HCT116 (cell line): Measurements from ENCODE around the gene SPATA33. TPM values are rescaled to one million over a fixed set of nuclear protein-coding genes. Genes with fewer than 3 reads are reported as not detected.

Source experiments
- ATAC-seq: fragments of 200-7000 bp; cut with Tn5 transposase; 2 replicates; pipeline ENCODE4 v1.9.1; 2020; ENCODE audit warnings: mild to moderate bottlenecking, moderate library complexity
- BruUV-seq: library from RNA; stranded (reverse); fragments of 400-500 nt; replicated peaks from 2 replicates; lab custom pipeline; 2021; lab: Mats Ljungman, UMichigan
- CTCF ChIA-PET: fragments of 300-600 bp; sonication (Branson Sonifier 250); formaldehyde crosslinking; loops from one replicate; lab custom pipeline; 2021; ENCODE audit warnings: antibody characterized with exemption; lab: Charles Lee
- POLR2A ChIA-PET: fragments of 300-600, 350-600 bp; sonication (Branson Sonifier 250); formaldehyde crosslinking; loops from one replicate; lab custom pipeline; 2021; ENCODE audit warnings: antibody characterized with exemption; lab: Charles Lee
- RAD21 ChIA-PET, 2 experiments: fragments of 300-600 bp; sonication (Branson Sonifier 250); formaldehyde crosslinking; loops; one replicate each; lab custom pipeline; 2023; ENCODE audit warnings: low total read pairs in 2 of 2; ENCODE audit not compliant: uncharacterized antibody in 2 of 2, unreplicated experiment in 2 of 2, low non-redundant PET in 1 of 2; lab: Charles Lee
- DNase-seq: peaks from one replicate; pipeline ENCODE4 v3.0.0-alpha.2; 2010; ENCODE audit warnings: low read depth, low spot score
- H2AFZ ChIP-seq: fragments of 200-600 bp; shearing (Covaris generic), sonication (generic); 2 replicates; pipeline ENCODE4 v1.6.1; 2017; ENCODE audit warnings: low read depth, mixed run types, mixed read lengths, antibody characterized with exemption, low read length; ENCODE audit not compliant: poor library complexity, severe bottlenecking
- H3K27ac ChIP-seq: 2 replicates; pipeline ENCODE4 v1.5.1; 2012; ENCODE audit warnings: low read depth, low read length
- H3K27me3 ChIP-seq: fragments of 200-600 bp; sonication (generic); 2 replicates; pipeline ENCODE4 v1.6.1; 2016; ENCODE audit warnings: mixed run types, low read length, mixed read lengths; ENCODE audit not compliant: insufficient read depth
- H3K36me3 ChIP-seq, 2 experiments: fragments of 200-500 bp in 1 of 2; fragments of 200-600 bp in 1 of 2; sonication (Bioruptor generic) in 1 of 2; sonication (generic) in 1 of 2; 2 replicates each; pipeline versions ENCODE4 v1.5.1 to v1.6.1; 2014 to 2016; ENCODE audit warnings: low read length in 2 of 2, inconsistent platforms in 1 of 2, mixed read lengths in 1 of 2, mixed run types in 1 of 2; ENCODE audit not compliant: insufficient read depth in 2 of 2, control insufficient read depth in 1 of 2
- H3K4me1 ChIP-seq, 2 experiments: fragments of 200-600 bp in 1 of 2; sonication (generic) in 1 of 2; 2 replicates each; pipeline versions ENCODE4 v1.5.1 to v1.6.1; 2012 to 2017; ENCODE audit warnings: low read length in 2 of 2, inconsistent platforms in 1 of 2, mild to moderate bottlenecking in 1 of 2, mixed read lengths in 1 of 2, mixed run types in 1 of 2, moderate library complexity in 1 of 2; ENCODE audit not compliant: insufficient read depth in 2 of 2, control insufficient read depth in 1 of 2
- H3K4me2 ChIP-seq: fragments of 200-600 bp; sonication (generic); 2 replicates; pipeline ENCODE4 v1.6.1; 2017; ENCODE audit warnings: mixed run types, low read length, mixed read lengths
- H3K4me3 ChIP-seq, 2 experiments: fragments of 200-600 bp in 1 of 2; sonication (generic) in 1 of 2; replicated peaks in 1 of 2; 2 replicates each; pipeline ENCODE4 v1.5.1; 2011 to 2016; ENCODE audit warnings: low read length in 2 of 2, control low read depth in 1 of 2, low read depth in 1 of 2, mild to moderate bottlenecking in 1 of 2, mixed read lengths in 1 of 2, mixed run types in 1 of 2
- H3K79me2 ChIP-seq: fragments of 200-600 bp; sonication (generic); 2 replicates; pipeline ENCODE4 v1.6.1; 2017; ENCODE audit warnings: mild to moderate bottlenecking, mixed run types, low read length, moderate library complexity, mixed read lengths; ENCODE audit not compliant: insufficient read depth
- H3K9ac ChIP-seq: fragments of 200-600 bp; sonication (generic); 2 replicates; pipeline ENCODE4 v1.6.1; 2016; ENCODE audit warnings: low read length, mixed read lengths
- H3K9me2 ChIP-seq: fragments of 200-600 bp; sonication (generic), shearing (Covaris generic); 2 replicates; pipeline ENCODE4 v1.6.1; 2017; ENCODE audit warnings: mixed run types, mild to moderate bottlenecking, moderate library complexity; ENCODE audit not compliant: insufficient read depth
- H3K9me3 ChIP-seq, 2 experiments: fragments of 200-500 bp in 1 of 2; fragments of 200-600 bp in 1 of 2; sonication (Bioruptor generic) in 1 of 2; sonication (generic) in 1 of 2; 2 replicates each; pipeline ENCODE4 v1.6.1; 2014 to 2017; ENCODE audit warnings: low read length in 2 of 2, mixed read lengths in 2 of 2, inconsistent platforms in 1 of 2, low read depth in 1 of 2, mild to moderate bottlenecking in 1 of 2, mixed run types in 1 of 2, moderate library complexity in 1 of 2; ENCODE audit not compliant: control insufficient read depth in 1 of 2, insufficient read depth in 1 of 2
- H4K20me1 ChIP-seq: fragments of 200-600 bp; sonication (generic), shearing (Covaris generic); 2 replicates; pipeline ENCODE4 v1.6.1; 2017; ENCODE audit warnings: mixed run types, mild to moderate bottlenecking, moderate library complexity; ENCODE audit not compliant: insufficient read depth
- intact Hi-C: fragments of 100-400 bp; cut with micrococcal nuclease; formaldehyde crosslinking; loops from 2 replicates; pipeline ENCODE4 v1.10.0; 2022
- total RNA-seq: library from RNA; stranded (reverse); gene quantifications from one replicate; pipeline ENCODE4 v1.2.1, GENCODE V29; 2021; ENCODE audit not compliant: unreplicated experiment
- TF ChIP-seq, protein P1 (sequence below), 3 experiments: fragments of 200-600 bp in 1 of 3; sonication (generic) in 1 of 3; IDR thresholded peaks in 2 of 3; conservative IDR thresholded peaks in 1 of 3; 2 replicates each; pipeline ENCODE4 v1.5.1; 2012 to 2017; ENCODE audit warnings: low read depth in 2 of 3, low read length in 2 of 3, antibody characterized with exemption in 1 of 3, borderline replicate concordance in 1 of 3, control low read depth in 1 of 3, mild to moderate bottlenecking in 1 of 3, mixed read lengths in 1 of 3, mixed run types in 1 of 3, moderate library complexity in 1 of 3; ENCODE audit not compliant: insufficient read depth in 1 of 3
- TF ChIP-seq, protein P2 (sequence below): IDR thresholded peaks from 2 replicates; pipeline ENCODE4 v1.6.1; 2012
- TF ChIP-seq, protein P3 (sequence below): IDR thresholded peaks from 2 replicates; pipeline ENCODE4 v1.6.1; 2012; ENCODE audit warnings: low read depth

Gene SPATA33
- total RNA-seq, 1 experiment from 2014 or later, result 24.9 TPM

DNA sequence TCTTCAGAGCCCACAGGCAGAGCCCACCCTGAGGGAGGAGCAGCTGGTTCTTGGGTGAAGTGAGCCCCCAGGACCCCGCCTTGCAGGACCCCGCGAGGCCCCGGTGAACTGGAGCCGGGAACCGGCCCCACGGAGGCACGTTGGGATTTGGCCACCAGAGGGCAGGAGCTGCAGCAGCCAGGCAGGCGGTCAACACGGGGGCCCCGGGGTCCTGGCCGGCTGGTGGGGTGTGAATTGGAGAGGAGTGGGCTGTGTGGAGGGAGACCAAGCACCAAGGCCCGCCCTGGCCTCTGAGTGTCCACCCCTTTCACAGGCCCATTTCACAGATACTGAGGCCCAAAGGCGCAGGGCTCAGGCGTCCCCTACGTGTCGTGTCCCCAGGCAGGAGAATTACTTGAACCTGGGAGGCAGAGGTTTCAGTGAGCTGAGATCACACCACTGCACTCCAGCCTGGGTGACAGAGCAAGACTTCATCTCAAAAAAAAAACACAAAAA is 42.0 kb upstream of the SPATA33 start:
- CTCF ChIA-PET, result interaction anchor here (0.6 to 2.6 kb wide), 7 partner anchors 8 to 126 kb away, joined by 3 to 17 read pairs (median 4); partner anchors contain the start of gene ANKRD11
- intact Hi-C loops, result loop anchor here (1.0 kb wide), 1 partner anchor 26 kb away; no protein-coding TSS in a partner anchor
- Histone ChIP-seq H3K4me2 (peak overlapping the region; percentile 16), H3K27ac (no peak overlapping the region), H3K9me3 (no peaks in the 10 kb centered on the region), H3K9ac (no peak overlapping the region), H3K27me3 (no peaks in the 10 kb centered on the region), H3K79me2 (no peaks in the 10 kb centered on the region), H3K36me3 (no peaks in the 10 kb centered on the region), H2AFZ (no peak overlapping the region), H3K4me3 (no peak overlapping the region), H3K9me2 (no peaks in the 10 kb centered on the region), H4K20me1 (no peaks in the 10 kb centered on the region), H3K4me1 (peaks cover 7 to 15% of the 10 kb centered on the region in 2 experiments; a peak in 3 of 4 replicates)
- DNase-seq (no peak), ATAC-seq (peak; percentile 85)
- POLR2A ChIA-PET, result interaction anchor here (0.8 kb wide), 1 partner anchor 13 kb away, joined by 3 read pairs; no protein-coding TSS in a partner anchor
- TF ChIP-seq, protein P1, sequence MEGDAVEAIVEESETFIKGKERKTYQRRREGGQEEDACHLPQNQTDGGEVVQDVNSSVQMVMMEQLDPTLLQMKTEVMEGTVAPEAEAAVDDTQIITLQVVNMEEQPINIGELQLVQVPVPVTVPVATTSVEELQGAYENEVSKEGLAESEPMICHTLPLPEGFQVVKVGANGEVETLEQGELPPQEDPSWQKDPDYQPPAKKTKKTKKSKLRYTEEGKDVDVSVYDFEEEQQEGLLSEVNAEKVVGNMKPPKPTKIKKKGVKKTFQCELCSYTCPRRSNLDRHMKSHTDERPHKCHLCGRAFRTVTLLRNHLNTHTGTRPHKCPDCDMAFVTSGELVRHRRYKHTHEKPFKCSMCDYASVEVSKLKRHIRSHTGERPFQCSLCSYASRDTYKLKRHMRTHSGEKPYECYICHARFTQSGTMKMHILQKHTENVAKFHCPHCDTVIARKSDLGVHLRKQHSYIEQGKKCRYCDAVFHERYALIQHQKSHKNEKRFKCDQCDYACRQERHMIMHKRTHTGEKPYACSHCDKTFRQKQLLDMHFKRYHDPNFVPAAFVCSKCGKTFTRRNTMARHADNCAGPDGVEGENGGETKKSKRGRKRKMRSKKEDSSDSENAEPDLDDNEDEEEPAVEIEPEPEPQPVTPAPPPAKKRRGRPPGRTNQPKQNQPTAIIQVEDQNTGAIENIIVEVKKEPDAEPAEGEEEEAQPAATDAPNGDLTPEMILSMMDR (IDR thresholded peaks at IDR 0.05 in 2 of 3, conservative IDR thresholded peaks at IDR 0.05 in 1 of 3; ENCODE audit: borderline replicate concordance in 1 of 3, insufficient read depth in 1 of 3, low read depth in 2 of 3, low read length in 2 of 3), result peak; percentile 77 to 94 (median 93)
- TF ChIP-seq, protein P2, sequence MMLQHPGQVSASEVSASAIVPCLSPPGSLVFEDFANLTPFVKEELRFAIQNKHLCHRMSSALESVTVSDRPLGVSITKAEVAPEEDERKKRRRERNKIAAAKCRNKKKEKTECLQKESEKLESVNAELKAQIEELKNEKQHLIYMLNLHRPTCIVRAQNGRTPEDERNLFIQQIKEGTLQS, result no peak
- TF ChIP-seq, protein P3, sequence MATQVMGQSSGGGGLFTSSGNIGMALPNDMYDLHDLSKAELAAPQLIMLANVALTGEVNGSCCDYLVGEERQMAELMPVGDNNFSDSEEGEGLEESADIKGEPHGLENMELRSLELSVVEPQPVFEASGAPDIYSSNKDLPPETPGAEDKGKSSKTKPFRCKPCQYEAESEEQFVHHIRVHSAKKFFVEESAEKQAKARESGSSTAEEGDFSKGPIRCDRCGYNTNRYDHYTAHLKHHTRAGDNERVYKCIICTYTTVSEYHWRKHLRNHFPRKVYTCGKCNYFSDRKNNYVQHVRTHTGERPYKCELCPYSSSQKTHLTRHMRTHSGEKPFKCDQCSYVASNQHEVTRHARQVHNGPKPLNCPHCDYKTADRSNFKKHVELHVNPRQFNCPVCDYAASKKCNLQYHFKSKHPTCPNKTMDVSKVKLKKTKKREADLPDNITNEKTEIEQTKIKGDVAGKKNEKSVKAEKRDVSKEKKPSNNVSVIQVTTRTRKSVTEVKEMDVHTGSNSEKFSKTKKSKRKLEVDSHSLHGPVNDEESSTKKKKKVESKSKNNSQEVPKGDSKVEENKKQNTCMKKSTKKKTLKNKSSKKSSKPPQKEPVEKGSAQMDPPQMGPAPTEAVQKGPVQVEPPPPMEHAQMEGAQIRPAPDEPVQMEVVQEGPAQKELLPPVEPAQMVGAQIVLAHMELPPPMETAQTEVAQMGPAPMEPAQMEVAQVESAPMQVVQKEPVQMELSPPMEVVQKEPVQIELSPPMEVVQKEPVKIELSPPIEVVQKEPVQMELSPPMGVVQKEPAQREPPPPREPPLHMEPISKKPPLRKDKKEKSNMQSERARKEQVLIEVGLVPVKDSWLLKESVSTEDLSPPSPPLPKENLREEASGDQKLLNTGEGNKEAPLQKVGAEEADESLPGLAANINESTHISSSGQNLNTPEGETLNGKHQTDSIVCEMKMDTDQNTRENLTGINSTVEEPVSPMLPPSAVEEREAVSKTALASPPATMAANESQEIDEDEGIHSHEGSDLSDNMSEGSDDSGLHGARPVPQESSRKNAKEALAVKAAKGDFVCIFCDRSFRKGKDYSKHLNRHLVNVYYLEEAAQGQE, result no peak
- no TSS peak for BruUV-seq
- RAD21 ChIA-PET, result interaction anchor here (0.7 to 0.9 kb wide), 2 partner anchors 26 to 48 kb away, joined by 4 read pairs; no protein-coding TSS in a partner anchor
